K562 treated with DMSO at 1 percent for 48 hours (cell line): ENCODE data around the gene LNX1. TPM values are rescaled to one million over a fixed set of nuclear protein-coding genes. Genes with fewer than 3 reads are reported as not detected.

Source experiments
- total RNA-seq: library from RNA; unstranded; fragments of 300-600 nt; gene quantifications from 2 replicates; pipeline ENCODE4 v1.2.3, GENCODE V29; 2022; ENCODE audit warnings: low replicate concordance; ENCODE audit errors: extremely low read depth

Gene LNX1
- not detected in 2 replicates for total RNA-seq

DNA sequence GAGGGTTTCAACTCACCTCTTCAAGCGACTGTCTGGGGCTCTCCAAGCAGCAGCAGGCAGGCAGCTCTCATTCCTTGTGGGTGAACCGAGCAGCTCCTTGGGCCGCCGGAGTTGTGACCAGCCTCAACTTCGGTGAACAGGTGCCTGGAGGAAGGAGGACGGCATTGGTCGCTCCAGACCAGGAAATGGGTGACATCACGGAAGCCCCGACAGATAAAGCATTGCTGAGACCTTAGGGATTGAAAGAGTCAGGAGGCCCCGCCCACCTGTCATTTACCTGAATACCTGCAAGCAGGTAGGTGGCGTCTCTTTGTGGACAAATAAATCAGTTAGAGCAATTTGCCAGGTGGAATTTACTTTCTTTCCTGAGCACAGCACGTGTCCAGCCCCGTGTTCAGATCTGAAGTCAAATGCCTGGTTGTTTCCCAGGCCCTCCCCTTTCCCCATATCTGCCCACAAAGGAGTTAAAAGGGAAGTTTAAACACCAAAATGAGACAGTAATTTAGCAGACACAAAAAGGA, at the start of gene LNX1:
Gene LNX1, minus strand, starts transcription at position 115 of the 521 bp plus-strand sequence. CDS start 17,484 bp downstream, outside the sequence.

Other genes with a start within 250 kb of the LNX1 start
- not detected in 2 replicates for gene SCFD2, start 225.4 kb downstream of the LNX1 start, total RNA-seq
- not detected in 2 replicates for gene FIP1L1, start 213.8 kb downstream of the LNX1 start, total RNA-seq